ENCODE measurements around the gene DAGLA. TPM values are rescaled to one million over a fixed set of nuclear protein-coding genes. Genes with fewer than 3 reads are reported as not detected.

Gene DAGLA
- total and polyA plus RNA-seq, 3 donors from 2014 or later: 5.1 to 8.3 (median 7.1) TPM

DNA sequence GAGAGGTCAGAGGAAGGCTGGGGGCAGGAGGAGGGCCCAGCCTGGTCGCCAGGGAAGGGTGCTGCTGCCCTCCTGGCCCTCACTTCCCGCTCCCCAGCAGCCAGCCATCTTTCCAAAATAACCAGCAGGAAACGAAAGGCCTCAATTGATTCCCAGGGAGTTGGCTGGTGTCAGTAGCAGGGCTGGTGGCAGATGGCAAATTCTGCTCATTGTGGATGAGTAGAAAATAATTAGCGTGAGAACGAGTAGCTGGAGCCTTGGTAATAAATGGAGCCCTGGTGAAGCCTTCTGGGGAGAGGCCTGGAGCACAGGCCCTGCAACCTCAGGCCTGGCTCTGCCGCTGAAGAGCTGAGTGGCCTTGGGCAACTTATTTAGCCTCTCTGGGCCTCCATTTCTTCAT is 31.3 kb downstream of the DAGLA start:
- Histone ChIP-seq H3K9me3 (no peaks in the 10 kb centered on the region), H3K4me3 (no peak overlapping the region), H3K27me3 (no peaks in the 10 kb centered on the region), H3K27ac (no peak overlapping the region), H3K36me3 (ENCODE audit: low read depth, missing control alignments) (no peaks in the 10 kb centered on the region), H3K4me1 (peaks cover 3% of the 10 kb centered on the region)
- no peak for DNase-seq
- intact Hi-C loops (cut with DNase I; ENCODE audit: low total_unique reads): no loop called here
- WGBS, 2 donors: 79 to 80% methylated on average over 6 of the region's 6 CpGs
- TF ChIP-seq, protein P1, sequence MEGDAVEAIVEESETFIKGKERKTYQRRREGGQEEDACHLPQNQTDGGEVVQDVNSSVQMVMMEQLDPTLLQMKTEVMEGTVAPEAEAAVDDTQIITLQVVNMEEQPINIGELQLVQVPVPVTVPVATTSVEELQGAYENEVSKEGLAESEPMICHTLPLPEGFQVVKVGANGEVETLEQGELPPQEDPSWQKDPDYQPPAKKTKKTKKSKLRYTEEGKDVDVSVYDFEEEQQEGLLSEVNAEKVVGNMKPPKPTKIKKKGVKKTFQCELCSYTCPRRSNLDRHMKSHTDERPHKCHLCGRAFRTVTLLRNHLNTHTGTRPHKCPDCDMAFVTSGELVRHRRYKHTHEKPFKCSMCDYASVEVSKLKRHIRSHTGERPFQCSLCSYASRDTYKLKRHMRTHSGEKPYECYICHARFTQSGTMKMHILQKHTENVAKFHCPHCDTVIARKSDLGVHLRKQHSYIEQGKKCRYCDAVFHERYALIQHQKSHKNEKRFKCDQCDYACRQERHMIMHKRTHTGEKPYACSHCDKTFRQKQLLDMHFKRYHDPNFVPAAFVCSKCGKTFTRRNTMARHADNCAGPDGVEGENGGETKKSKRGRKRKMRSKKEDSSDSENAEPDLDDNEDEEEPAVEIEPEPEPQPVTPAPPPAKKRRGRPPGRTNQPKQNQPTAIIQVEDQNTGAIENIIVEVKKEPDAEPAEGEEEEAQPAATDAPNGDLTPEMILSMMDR (IDR thresholded peaks at IDR 0.05): no peak
- no peak for TF ChIP-seq POLR2A (IDR thresholded peaks at IDR 0.05)

DNA sequence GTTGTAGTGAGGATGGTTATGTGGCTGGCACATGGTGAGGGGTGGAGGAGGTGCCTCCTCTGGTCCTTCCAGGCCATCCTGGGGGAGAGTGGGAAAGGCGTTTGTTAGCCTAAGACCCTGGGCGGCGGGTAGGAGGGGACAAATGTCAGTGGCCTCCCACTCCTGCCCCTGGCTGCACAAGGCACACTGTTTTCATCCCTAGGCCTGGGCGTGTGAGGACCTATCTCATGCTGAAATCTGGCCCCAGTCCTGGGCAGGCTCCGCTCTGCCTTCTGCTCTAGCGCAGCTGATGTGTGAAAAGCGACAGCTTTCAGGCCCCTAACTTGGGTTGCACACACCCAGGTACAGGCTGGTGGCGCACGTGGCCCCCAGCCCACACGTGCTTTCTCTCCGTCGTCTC is 32.1 kb downstream of the DAGLA start:
- 90 to 93% methylated on average over 12 of the region's 12 CpGs for WGBS, 2 donors
- Histone ChIP-seq H3K9me3 (no peaks in the 10 kb centered on the region), H3K4me3 (no peak overlapping the region), H3K27ac (no peak overlapping the region), H3K36me3 (ENCODE audit: low read depth, missing control alignments) (no peaks in the 10 kb centered on the region), H3K27me3 (no peaks in the 10 kb centered on the region), H3K4me1 (peaks cover 5% of the 10 kb centered on the region)
- no peak for DNase-seq
- intact Hi-C loops (cut with DNase I; ENCODE audit: low total_unique reads): no loop called here
- TF ChIP-seq, protein P1 (IDR thresholded peaks at IDR 0.05): no peak
- TF ChIP-seq POLR2A (IDR thresholded peaks at IDR 0.05): no peak

DNA sequence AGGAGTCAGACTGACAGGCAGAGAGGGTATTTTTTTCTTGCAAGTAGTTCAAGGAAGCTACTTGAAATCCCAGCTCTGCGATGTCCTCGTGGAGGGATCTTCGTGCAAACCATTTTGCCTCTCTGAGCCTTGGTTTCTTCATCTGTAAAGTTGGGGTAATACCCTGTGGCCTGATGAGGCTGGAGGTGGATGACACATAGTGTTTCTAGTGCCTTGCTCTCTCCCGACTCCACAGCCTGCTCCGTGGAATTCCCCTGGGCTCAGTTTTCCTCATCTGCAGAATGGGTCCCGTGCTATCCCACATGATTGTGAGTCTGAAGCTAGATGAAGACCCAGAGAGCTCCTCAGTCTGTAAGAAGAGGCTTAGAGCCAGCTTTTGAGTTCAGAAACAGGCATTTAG is 32.7 kb downstream of the DAGLA start:
- H3K36me3 ChIP-seq (ENCODE audit: low read depth, missing control alignments): no peaks in the 10 kb centered on the region
- no peak overlapping the region for H3K27ac ChIP-seq
- H3K4me3 ChIP-seq: no peak overlapping the region
- peaks cover 7% of the 10 kb centered on the region for H3K4me1 ChIP-seq
- DNase-seq: no peak
- 94 to 100% methylated on average over 5 to 6 of the region's 6 CpGs for WGBS, 2 donors
- no peak for TF ChIP-seq POLR2A (IDR thresholded peaks at IDR 0.05)
- TF ChIP-seq, protein P1 (IDR thresholded peaks at IDR 0.05): no peak
- H3K9me3 ChIP-seq: no peaks in the 10 kb centered on the region
- no peaks in the 10 kb centered on the region for H3K27me3 ChIP-seq
- intact Hi-C loops (cut with DNase I; ENCODE audit: low total_unique reads): no loop called here

DNA sequence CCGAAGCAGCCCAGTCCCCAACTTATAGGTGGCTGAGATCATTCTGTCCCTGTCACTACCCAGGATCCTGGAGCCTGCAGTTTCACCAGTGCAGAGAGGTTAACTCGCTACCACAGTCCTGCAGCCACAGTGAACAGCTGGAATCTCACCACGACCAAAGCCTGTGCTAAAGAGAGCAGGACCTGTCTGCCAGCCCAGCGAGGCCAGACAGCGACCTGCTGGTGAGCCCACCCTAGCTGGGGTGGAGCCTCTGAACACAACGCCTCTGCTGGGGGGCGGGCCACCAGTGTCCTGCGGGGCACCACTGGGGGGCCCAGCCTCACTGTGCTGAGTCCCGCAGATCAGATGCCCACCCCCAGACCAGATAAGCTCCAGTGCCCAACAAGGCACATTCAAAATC is 33.3 kb downstream of the DAGLA start:
- Histone ChIP-seq H3K9me3 (no peaks in the 10 kb centered on the region), H3K4me3 (no peak overlapping the region), H3K36me3 (ENCODE audit: low read depth, missing control alignments) (no peaks in the 10 kb centered on the region), H3K27me3 (no peaks in the 10 kb centered on the region), H3K4me1 (peaks cover 13% of the 10 kb centered on the region), H3K27ac (no peak overlapping the region)
- 89 to 92% methylated on average over 2 to 9 of the region's 9 CpGs for WGBS, 2 donors
- TF ChIP-seq, protein P1 (IDR thresholded peaks at IDR 0.05): no peak
- TF ChIP-seq POLR2A (IDR thresholded peaks at IDR 0.05): no peak
- intact Hi-C loops (cut with DNase I; ENCODE audit: low total_unique reads): no loop called here
- DNase-seq: no peak

DNA sequence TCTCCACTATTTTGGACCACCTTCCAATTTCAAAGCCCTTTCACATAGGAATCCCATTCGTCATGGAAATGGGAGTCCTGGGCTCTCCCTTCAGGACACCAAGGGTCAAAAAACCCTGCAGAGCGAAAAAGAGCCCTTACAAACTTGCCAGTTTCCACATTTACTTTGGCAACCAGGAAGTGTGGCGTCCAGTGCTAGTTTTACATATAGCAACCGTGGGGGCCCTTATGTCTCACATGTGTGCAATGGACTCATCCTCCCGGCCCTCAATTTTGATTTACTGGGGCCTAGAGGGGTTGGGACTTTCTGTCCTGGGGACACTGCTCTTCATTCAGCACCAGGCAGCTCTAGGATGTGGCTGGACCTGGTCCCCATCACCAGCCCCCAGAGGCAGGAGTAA is 33.7 kb downstream of the DAGLA start:
- WGBS, 2 donors: 63 to 80% methylated on average over 5 of the region's 5 CpGs
- no peaks in the 10 kb centered on the region for H3K27me3 ChIP-seq
- intact Hi-C loops (cut with DNase I; ENCODE audit: low total_unique reads): no loop called here
- H3K4me3 ChIP-seq: no peak overlapping the region
- H3K27ac ChIP-seq: no peak overlapping the region
- H3K36me3 ChIP-seq (ENCODE audit: low read depth, missing control alignments): no peaks in the 10 kb centered on the region
- TF ChIP-seq POLR2A (IDR thresholded peaks at IDR 0.05): no peak
- TF ChIP-seq, protein P1 (IDR thresholded peaks at IDR 0.05): no peak
- no peaks in the 10 kb centered on the region for H3K9me3 ChIP-seq
- DNase-seq: no peak
- peaks cover 13% of the 10 kb centered on the region for H3K4me1 ChIP-seq
